Thoracic aorta (tissue), 2 donors: ENCODE measurements around the gene GPC6. TPM values are rescaled to one million over a fixed set of nuclear protein-coding genes. Genes with fewer than 3 reads are reported as not detected.

Source experiments
- ATAC-seq: fragments of 150-250 bp; one replicate; pipeline ENCODE4 v1.8.0; 2017; ENCODE audit warnings: low read depth; ENCODE audit not compliant: insufficient number of reproducible peaks, low FRiP score
- DNase-seq: peaks from one replicate; pipeline ENCODE4 v3.0.0-alpha.2; 2020; ENCODE audit warnings: low spot score
- H3K27ac ChIP-seq, 2 donors: fragments of 200-600 bp; sonication (generic); 1 replicate in 1 of 2; 2 replicates in 1 of 2; pipeline ENCODE4 v1.5.1; 2016; ENCODE audit warnings: mild to moderate bottlenecking in 2 of 2, moderate library complexity in 2 of 2
- H3K27me3 ChIP-seq: fragments of 200-600 bp; sonication (generic); replicated peaks from 2 replicates; pipeline ENCODE4 v1.6.0; 2016; ENCODE audit warnings: mild to moderate bottlenecking; ENCODE audit not compliant: insufficient read depth
- H3K36me3 ChIP-seq: fragments of 200-600 bp; sonication (generic); one replicate; pipeline ENCODE4 v1.5.1; 2016
- H3K4me1 ChIP-seq, 2 donors: fragments of 200-600 bp; sonication (generic); 1 replicate in 1 of 2; 2 replicates in 1 of 2; pipeline versions ENCODE4 v1.5.1 to v1.6.0; 2016; ENCODE audit warnings: low read depth in 2 of 2, mild to moderate bottlenecking in 1 of 2; ENCODE audit not compliant: control insufficient read depth in 1 of 2
- H3K4me3 ChIP-seq: fragments of 200-600 bp; sonication (generic); 2 replicates; pipeline ENCODE4 v1.5.1; 2016; ENCODE audit warnings: mild to moderate bottlenecking
- H3K9me3 ChIP-seq: fragments of 200-600 bp; sonication (generic); 2 replicates; pipeline ENCODE4 v1.5.1; 2016
- CTCF ChIP-seq: fragments of 200-600 bp; sonication (generic); IDR thresholded peaks from one replicate; pipeline ENCODE4 v1.5.1; 2019; ENCODE audit warnings: antibody characterized with exemption
- total RNA-seq, 2 donors: library from RNA; depleted of rRNA; stranded (reverse); fragments of >200 nt; gene quantifications; one replicate each; pipeline versions ENCODE4 v1.1.0 to v1.2.3, GENCODE V29; 2016

Gene GPC6
- total RNA-seq, 2 donors from 2014 or later, result 34.9 to 56.4 TPM

DNA sequence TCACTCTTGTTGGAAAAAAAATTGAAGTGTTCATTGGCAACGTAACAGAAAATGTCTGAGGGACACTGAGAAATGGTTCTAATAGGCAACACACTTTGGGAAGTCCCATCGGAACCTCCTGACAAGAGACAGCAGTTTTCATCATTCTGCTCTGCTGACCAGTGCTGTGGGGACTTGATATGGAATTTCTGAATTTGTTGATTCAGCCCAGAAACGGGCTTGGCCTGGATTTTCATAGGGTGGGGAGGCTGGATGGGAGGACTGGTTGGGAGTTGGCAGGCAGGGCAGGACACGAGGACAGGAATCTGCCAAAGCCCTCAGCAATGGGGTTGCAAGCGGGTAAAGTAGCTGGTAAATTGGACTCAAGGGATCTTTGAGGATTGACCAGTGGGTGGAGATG is 1156.4 kb downstream of the GPC6 start:
- Histone ChIP-seq H3K27me3 (no peaks in the 10 kb centered on the region), H3K9me3 (no peaks in the 10 kb centered on the region), H3K4me1 (no peaks in the 10 kb centered on the region), H3K4me3 (no peak overlapping the region), H3K36me3 (no peaks in the 10 kb centered on the region), H3K27ac (no peak overlapping the region)
- TF ChIP-seq CTCF, result no peak
- ATAC-seq (no peak), DNase-seq (no peak)

GRCh38 chr13:94384231-94384905 is 1157.8 kb downstream of the GPC6 start:
- Histone ChIP-seq H3K4me3 (no peak overlapping the region), H3K36me3 (no peaks in the 10 kb centered on the region), H3K9me3 (no peaks in the 10 kb centered on the region), H3K27ac (no peak overlapping the region), H3K4me1 (peaks cover 0 to under 1% of the 10 kb centered on the region in 2 donors), H3K27me3 (no peaks in the 10 kb centered on the region)
- no peak for ATAC-seq
- TF ChIP-seq CTCF, result no peak
- DNase-seq, result no peak

- no peaks in the 10 kb centered on the region for H3K27me3 ChIP-seq
- TF ChIP-seq CTCF, result no peak
- no peaks in the 10 kb centered on the region for H3K9me3 ChIP-seq
- H3K4me3 ChIP-seq, result no peak overlapping the region
- no peak for ATAC-seq
- DNase-seq, result no peak
- peaks cover 0 to 15% of the 10 kb centered on the region in 2 donors for H3K4me1 ChIP-seq
- no peaks in the 10 kb centered on the region for H3K36me3 ChIP-seq
- no peak overlapping the region for H3K27ac ChIP-seq
Observed at GRCh38 chr13:94387047-94387446, 1160.4 kb downstream of the GPC6 start.

DNA sequence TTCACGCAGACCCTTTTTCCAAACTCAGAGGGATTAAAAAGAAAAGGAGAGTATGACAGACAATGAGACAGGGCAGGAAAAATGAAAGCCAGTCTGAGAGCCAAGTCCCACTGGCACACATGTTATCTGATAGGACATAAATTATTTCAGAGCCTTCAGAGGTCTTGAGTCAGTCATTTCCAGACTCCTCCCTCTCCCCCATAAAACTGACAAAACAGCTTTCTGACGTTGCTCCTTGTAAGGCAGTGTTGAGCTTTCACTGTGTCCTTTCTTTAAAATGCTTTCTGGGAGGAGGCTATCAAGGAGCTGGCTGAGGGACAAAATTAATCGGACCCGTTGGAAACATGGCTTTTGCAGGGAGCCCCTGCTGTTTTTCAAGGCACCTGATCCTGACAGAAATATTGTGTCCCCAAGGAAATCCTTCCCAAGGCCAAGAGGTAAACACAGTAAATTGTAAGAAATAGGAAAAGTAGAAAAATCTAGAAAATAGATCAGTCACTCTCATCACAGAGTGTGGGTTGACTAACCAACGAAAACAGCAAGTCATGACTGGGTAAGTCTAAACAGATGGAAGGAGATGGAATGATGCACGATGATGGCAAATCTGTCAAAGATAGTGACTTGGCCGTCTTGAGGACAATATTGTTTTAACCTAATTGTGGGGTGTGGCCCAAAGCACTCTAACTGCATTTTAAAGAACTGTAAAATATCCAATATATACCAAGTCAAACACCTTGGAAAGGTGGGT is 1163.2 kb downstream of the GPC6 start:
- Histone ChIP-seq H3K36me3 (no peaks in the 10 kb centered on the region), H3K27ac (no peak overlapping the region)
- no peak for ATAC-seq

More for the DNA sequence above, 1163.2 kb downstream of the GPC6 start:
- Histone ChIP-seq H3K27me3 (no peaks in the 10 kb centered on the region), H3K4me1 (peaks cover 0 to 15% of the 10 kb centered on the region in 2 donors), H3K4me3 (no peak overlapping the region), H3K9me3 (no peaks in the 10 kb centered on the region)
- no peak for DNase-seq
- no peak for TF ChIP-seq CTCF
